Fibroblast of lung (primary cell): Measurements from ENCODE around the gene CTSD. TPM values are rescaled to one million over a fixed set of nuclear protein-coding genes. Genes with fewer than 3 reads are reported as not detected.

Experiments
- DNase-seq, 2 donors: peaks; one replicate each; pipeline versions ENCODE4 v3.0.0 to v3.0.0-alpha.2; 2010; ENCODE audit warnings: low read depth in 2 of 2
- H2AFZ ChIP-seq: 2 replicates; pipeline ENCODE4 v1.5.1; 2012; ENCODE audit warnings: low read length, control low read depth, inconsistent platforms
- H3K27ac ChIP-seq: 2 replicates; pipeline ENCODE4 v1.5.1; 2011; ENCODE audit warnings: low read length, control low read depth; ENCODE audit not compliant: insufficient read depth
- H3K27me3 ChIP-seq: 2 replicates; pipeline ENCODE4 v1.5.1; 2011; ENCODE audit warnings: mild to moderate bottlenecking, low read length; ENCODE audit not compliant: control insufficient read depth, insufficient read depth
- H3K36me3 ChIP-seq: 2 replicates; pipeline ENCODE4 v1.5.1; 2011; ENCODE audit warnings: low read length; ENCODE audit not compliant: control insufficient read depth, insufficient read depth
- H3K4me1 ChIP-seq: 2 replicates; pipeline ENCODE4 v1.5.1; 2011; ENCODE audit warnings: low read length; ENCODE audit not compliant: control insufficient read depth, insufficient read depth; ENCODE audit errors: extremely low read depth
- H3K4me2 ChIP-seq: 2 replicates; pipeline ENCODE4 v1.5.1; 2011; ENCODE audit warnings: low read length, control low read depth; ENCODE audit not compliant: insufficient read depth; ENCODE audit errors: extremely low read depth
- H3K4me3 ChIP-seq, 4 experiments: fragments of 200-600 bp in 1 of 4; sonication (generic) in 1 of 4; replicated peaks in 1 of 4; 2 replicates each; pipeline ENCODE4 v1.5.1; 2011 to 2016; ENCODE audit warnings: low read length in 4 of 4, low read depth in 3 of 4, mild to moderate bottlenecking in 3 of 4, control low read depth in 2 of 4, inconsistent platforms in 1 of 4, mixed read lengths in 1 of 4; ENCODE audit not compliant: insufficient read depth in 1 of 4; ENCODE audit errors: control extremely low read depth in 1 of 4
- H3K79me2 ChIP-seq: 2 replicates; pipeline ENCODE4 v1.5.1; 2012; ENCODE audit warnings: mild to moderate bottlenecking, low read length, inconsistent platforms; ENCODE audit not compliant: control insufficient read depth, insufficient read depth
- H3K9ac ChIP-seq: 2 replicates; pipeline ENCODE4 v1.5.1; 2011; ENCODE audit warnings: mild to moderate bottlenecking, low read length, control low read depth; ENCODE audit not compliant: insufficient read depth
- H3K9me3 ChIP-seq: 2 replicates; pipeline ENCODE4 v1.5.1; 2012; ENCODE audit warnings: low read depth, low read length; ENCODE audit not compliant: control insufficient read depth, insufficient read depth
- H4K20me1 ChIP-seq: 2 replicates; pipeline ENCODE4 v1.5.1; 2011; ENCODE audit warnings: low read length; ENCODE audit not compliant: control insufficient read depth, insufficient read depth; ENCODE audit errors: extremely low read depth
- EZH2 ChIP-seq: IDR thresholded peaks from 2 replicates; pipeline ENCODE4 v1.5.1; 2012; ENCODE audit warnings: low read length, control low read depth, mild to moderate bottlenecking; ENCODE audit errors: missing control alignments
- polyA plus RNA-seq, 2 donors: library from polyadenylated mRNA; depleted of rRNA in 1 of 2; stranded (reverse) in 1 of 2; unstranded in 1 of 2; fragments of >200 nt; gene quantifications; 2 replicates each; pipeline ENCODE4 v1.2.1, GENCODE V29; 2011 to 2012; ENCODE audit warnings: missing spikeins in 1 of 2
- total RNA-seq: library from RNA; depleted of rRNA; stranded (reverse); fragments of >200 nt; gene quantifications from 2 replicates; pipeline ENCODE4 v1.2.1, GENCODE V29; 2014
- TF ChIP-seq, protein P1 (sequence below), 2 donors: IDR thresholded peaks in 1 of 2; conservative IDR thresholded peaks in 1 of 2; 1 replicate in 1 of 2; 2 replicates in 1 of 2; pipeline ENCODE4 v1.5.1; 2011 to 2012; ENCODE audit warnings: low read length in 2 of 2, control low read depth in 1 of 2, inconsistent platforms in 1 of 2, low read depth in 1 of 2, mild to moderate bottlenecking in 1 of 2

CTSD gene
- total and polyA plus RNA-seq, 2 donors (not counting 1 experiment from before 2014, with no cell fraction given) = 135 to 253 TPM

DNA sequence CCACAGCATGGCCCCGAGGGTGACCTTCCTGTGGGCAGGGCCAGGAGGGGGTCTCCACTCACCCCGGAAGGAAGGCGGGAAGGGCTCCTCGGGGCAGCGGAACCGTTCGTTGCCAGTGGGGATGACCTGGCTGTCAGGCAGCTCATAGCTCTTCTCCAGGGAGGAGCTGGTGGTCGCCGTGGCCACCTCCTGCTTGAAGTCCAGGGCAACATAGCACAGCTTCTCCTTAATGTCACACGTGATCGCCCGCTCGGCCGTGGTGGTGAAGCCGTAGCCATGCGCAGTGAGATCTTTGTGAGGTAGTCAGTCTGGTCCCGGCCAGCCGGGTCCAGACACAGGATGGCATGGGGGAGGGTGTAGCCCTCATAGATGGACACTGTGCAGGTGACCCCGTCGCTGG, 39.5 kb upstream of the CTSD start:
- H3K27ac ChIP-seq = no peak overlapping the region

GRCh38 chr11:1797391-1798125, 33.8 kb upstream of the CTSD start:
- peaks cover 9% of the 10 kb centered on the region for H3K27me3 ChIP-seq
- H3K79me2 ChIP-seq = no peaks in the 10 kb centered on the region
- no peaks in the 10 kb centered on the region for H4K20me1 ChIP-seq
- H3K4me3 ChIP-seq = no peak overlapping the region
- H3K9ac ChIP-seq = no peak overlapping the region
- no peaks in the 10 kb centered on the region for H3K4me1 ChIP-seq
- no peak overlapping the region for H3K27ac ChIP-seq
- H3K4me2 ChIP-seq = no peak overlapping the region
- H3K36me3 ChIP-seq = no peaks in the 10 kb centered on the region
- TF ChIP-seq, protein P1, sequence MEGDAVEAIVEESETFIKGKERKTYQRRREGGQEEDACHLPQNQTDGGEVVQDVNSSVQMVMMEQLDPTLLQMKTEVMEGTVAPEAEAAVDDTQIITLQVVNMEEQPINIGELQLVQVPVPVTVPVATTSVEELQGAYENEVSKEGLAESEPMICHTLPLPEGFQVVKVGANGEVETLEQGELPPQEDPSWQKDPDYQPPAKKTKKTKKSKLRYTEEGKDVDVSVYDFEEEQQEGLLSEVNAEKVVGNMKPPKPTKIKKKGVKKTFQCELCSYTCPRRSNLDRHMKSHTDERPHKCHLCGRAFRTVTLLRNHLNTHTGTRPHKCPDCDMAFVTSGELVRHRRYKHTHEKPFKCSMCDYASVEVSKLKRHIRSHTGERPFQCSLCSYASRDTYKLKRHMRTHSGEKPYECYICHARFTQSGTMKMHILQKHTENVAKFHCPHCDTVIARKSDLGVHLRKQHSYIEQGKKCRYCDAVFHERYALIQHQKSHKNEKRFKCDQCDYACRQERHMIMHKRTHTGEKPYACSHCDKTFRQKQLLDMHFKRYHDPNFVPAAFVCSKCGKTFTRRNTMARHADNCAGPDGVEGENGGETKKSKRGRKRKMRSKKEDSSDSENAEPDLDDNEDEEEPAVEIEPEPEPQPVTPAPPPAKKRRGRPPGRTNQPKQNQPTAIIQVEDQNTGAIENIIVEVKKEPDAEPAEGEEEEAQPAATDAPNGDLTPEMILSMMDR (conservative IDR thresholded peaks at IDR 0.05 in 1 of 2, IDR thresholded peaks at IDR 0.05 in 1 of 2; ENCODE audit: low read depth in 1 of 2, low read length in 2 of 2) = no peak
- no peak for TF ChIP-seq EZH2
- no peak overlapping the region for H2AFZ ChIP-seq
- H3K9me3 ChIP-seq = no peaks in the 10 kb centered on the region
- no peak for DNase-seq

More for the DNA sequence above, 39.5 kb upstream of the CTSD start:
- no peaks in the 10 kb centered on the region for H3K4me1 ChIP-seq
- TF ChIP-seq, protein P1 (conservative IDR thresholded peaks at IDR 0.05 in 1 of 2, IDR thresholded peaks at IDR 0.05 in 1 of 2; ENCODE audit: low read depth in 1 of 2, low read length in 2 of 2) = no peak
- TF ChIP-seq EZH2 = no peak
- no peaks in the 10 kb centered on the region for H3K36me3 ChIP-seq
- no peaks in the 10 kb centered on the region for H3K9me3 ChIP-seq
- H3K9ac ChIP-seq = no peak overlapping the region
- no peak overlapping the region for H3K4me3 ChIP-seq
- peaks cover 6% of the 10 kb centered on the region for H3K27me3 ChIP-seq
- no peaks in the 10 kb centered on the region for H3K79me2 ChIP-seq
- H4K20me1 ChIP-seq = no peaks in the 10 kb centered on the region
- H2AFZ ChIP-seq = no peak overlapping the region
- H3K4me2 ChIP-seq = no peak overlapping the region
- no peak for DNase-seq

GRCh38 chr11:1796413-1797011, 32.8 kb upstream of the CTSD start:
- Histone ChIP-seq H3K27me3 (peaks cover 9% of the 10 kb centered on the region), H3K4me2 (no peak overlapping the region)
- TF ChIP-seq EZH2 = no peak
- TF ChIP-seq, protein P1 (conservative IDR thresholded peaks at IDR 0.05 in 1 of 2, IDR thresholded peaks at IDR 0.05 in 1 of 2; ENCODE audit: low read depth in 1 of 2, low read length in 2 of 2) = no peak

More at GRCh38 chr11:1796413-1797011, 32.8 kb upstream of the CTSD start:
- H3K9me3 ChIP-seq = no peaks in the 10 kb centered on the region
- H3K4me1 ChIP-seq = no peaks in the 10 kb centered on the region
- H3K36me3 ChIP-seq = no peaks in the 10 kb centered on the region
- no peaks in the 10 kb centered on the region for H3K79me2 ChIP-seq
- H3K4me3 ChIP-seq = no peak overlapping the region
- H2AFZ ChIP-seq = no peak overlapping the region
- H4K20me1 ChIP-seq = no peaks in the 10 kb centered on the region
- H3K9ac ChIP-seq = no peak overlapping the region
- no peak for DNase-seq
- no peak overlapping the region for H3K27ac ChIP-seq
